ENCODE data around the gene APBA2.
"Not testable (repeated sequence)": the region's sequence is repeated elsewhere in the genome, so short reads cannot be mapped to it uniquely, and the experiment has no call there.

The APBA2 gene

GRCh38 chr15:29016518-29016917 is 130.7 kb downstream of the APBA2 start:
- no peak for ATAC-seq

- no peak for ATAC-seq
Observed at GRCh38 chr15:29018120-29018805, 132.5 kb downstream of the APBA2 start.

GRCh38 chr15:29018995-29019976 is 133.5 kb downstream of the APBA2 start:
- ATAC-seq, result no peak

- ATAC-seq, result no peak
Observed at GRCh38 chr15:29021857-29022256, 136.1 kb downstream of the APBA2 start.

- ATAC-seq, result no peak
Observed at GRCh38 chr15:29024662-29025061, 138.9 kb downstream of the APBA2 start.

- not testable (repeated sequence) for ATAC-seq
Observed at GRCh38 chr15:29025411-29025810, 139.6 kb downstream of the APBA2 start.

- not testable (repeated sequence) for ATAC-seq
Observed at GRCh38 chr15:29028158-29028557, 142.4 kb downstream of the APBA2 start.

- no peak for ATAC-seq
Observed at GRCh38 chr15:29029651-29030195, 143.9 kb downstream of the APBA2 start.

- ATAC-seq, result no peak
Observed at GRCh38 chr15:29031502-29032228, 145.9 kb downstream of the APBA2 start.

- no peak for ATAC-seq
Observed at GRCh38 chr15:29032229-29032625, 146.5 kb downstream of the APBA2 start.

GRCh38 chr15:29032751-29033150 is 147.0 kb downstream of the APBA2 start:
- ATAC-seq, result no peak

- ATAC-seq, result no peak
Observed at GRCh38 chr15:29034151-29034550, 148.4 kb downstream of the APBA2 start.

- ATAC-seq, result no peak
Observed at GRCh38 chr15:29034593-29035335, 149.0 kb downstream of the APBA2 start.

- no peak for ATAC-seq
Observed at GRCh38 chr15:29035336-29036285, 149.8 kb downstream of the APBA2 start.

- no peak for ATAC-seq
Observed at GRCh38 chr15:29037997-29038705, 152.4 kb downstream of the APBA2 start.

- peak in 1 of 2 donors; percentile 41 for ATAC-seq
Observed at GRCh38 chr15:29039466-29040369, 153.9 kb downstream of the APBA2 start.

GRCh38 chr15:29040370-29040751 is 154.6 kb downstream of the APBA2 start:
- ATAC-seq, result no peak

GRCh38 chr15:29043736-29044502 is 158.1 kb downstream of the APBA2 start:
- ATAC-seq, result no peak
